ENCODE data around the gene NIPAL3. TPM values are rescaled to one million over a fixed set of nuclear protein-coding genes. Genes with fewer than 3 reads are reported as not detected.

NIPAL3 gene
- polyA plus RNA-seq, 1 donor (not counting 4 experiments of a cell fraction or from before 2014, with no cell fraction given): 30.5 TPM

GRCh38 chr1:24465638-24466037 is 50.0 kb downstream of the NIPAL3 start:
- H4K20me1 ChIP-seq (ENCODE audit: control insufficient read depth, extremely low read depth, insufficient read depth, low read length): no peaks in the 10 kb centered on the region
- dilution Hi-C loops (cut with MboI; ENCODE audit: extremely low pct_ligation_motif_present, low sequenced_read_pairs): no loop called here
- H3K9ac ChIP-seq (ENCODE audit: control insufficient read depth, extremely low read depth, insufficient read depth, low read length): no peak overlapping the region
- no peak for DNase-seq (ENCODE audit: low read depth, low spot score)
- no peaks in the 10 kb centered on the region for H3K9me3 ChIP-seq (ENCODE audit: control insufficient read depth, low read depth, low read length)
- H3K27ac ChIP-seq (ENCODE audit: control insufficient read depth, insufficient read depth, low read length): no peak overlapping the region
- TF ChIP-seq, protein P1, sequence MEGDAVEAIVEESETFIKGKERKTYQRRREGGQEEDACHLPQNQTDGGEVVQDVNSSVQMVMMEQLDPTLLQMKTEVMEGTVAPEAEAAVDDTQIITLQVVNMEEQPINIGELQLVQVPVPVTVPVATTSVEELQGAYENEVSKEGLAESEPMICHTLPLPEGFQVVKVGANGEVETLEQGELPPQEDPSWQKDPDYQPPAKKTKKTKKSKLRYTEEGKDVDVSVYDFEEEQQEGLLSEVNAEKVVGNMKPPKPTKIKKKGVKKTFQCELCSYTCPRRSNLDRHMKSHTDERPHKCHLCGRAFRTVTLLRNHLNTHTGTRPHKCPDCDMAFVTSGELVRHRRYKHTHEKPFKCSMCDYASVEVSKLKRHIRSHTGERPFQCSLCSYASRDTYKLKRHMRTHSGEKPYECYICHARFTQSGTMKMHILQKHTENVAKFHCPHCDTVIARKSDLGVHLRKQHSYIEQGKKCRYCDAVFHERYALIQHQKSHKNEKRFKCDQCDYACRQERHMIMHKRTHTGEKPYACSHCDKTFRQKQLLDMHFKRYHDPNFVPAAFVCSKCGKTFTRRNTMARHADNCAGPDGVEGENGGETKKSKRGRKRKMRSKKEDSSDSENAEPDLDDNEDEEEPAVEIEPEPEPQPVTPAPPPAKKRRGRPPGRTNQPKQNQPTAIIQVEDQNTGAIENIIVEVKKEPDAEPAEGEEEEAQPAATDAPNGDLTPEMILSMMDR (optimal IDR thresholded peaks at IDR 0.05 in 1 of 3, IDR thresholded peaks at IDR 0.05 in 1 of 3, conservative IDR thresholded peaks at IDR 0.05 in 1 of 3; ENCODE audit: extremely low read depth in 1 of 3, insufficient read depth in 2 of 3, low read length in 3 of 3): no peak
- no peaks in the 10 kb centered on the region for H3K9me1 ChIP-seq (ENCODE audit: control insufficient read depth, extremely low read depth, insufficient read depth, low read length)
- no peaks in the 10 kb centered on the region for H3K79me2 ChIP-seq (ENCODE audit: control insufficient read depth, insufficient read depth, low read length)
- no peak overlapping the region for H3K4me3 ChIP-seq (ENCODE audit: control insufficient read depth in 2 of 3, extremely low read depth in 1 of 3, insufficient read depth in 2 of 3, low read depth in 1 of 3, low read length in 3 of 3)
- no peak overlapping the region for H2AFZ ChIP-seq (ENCODE audit: control insufficient read depth, low read length)
- no peak for FAIRE-seq
- no peaks in the 10 kb centered on the region for H3K27me3 ChIP-seq (ENCODE audit: control insufficient read depth, extremely low read depth, insufficient read depth, low read length)
- H3K36me3 ChIP-seq (ENCODE audit: control insufficient read depth in 2 of 2, extremely low read depth in 1 of 2, insufficient read depth in 2 of 2, low read length in 2 of 2): peaks cover 7 to 34% of the 10 kb centered on the region in 2 experiments
- H3K4me1 ChIP-seq (ENCODE audit: control insufficient read depth, extremely low read depth, insufficient read depth, low read length): no peaks in the 10 kb centered on the region
- H3K4me2 ChIP-seq (ENCODE audit: control insufficient read depth, extremely low read depth, insufficient read depth, low read depth, low read length): no peak overlapping the region

- H3K36me3 ChIP-seq (ENCODE audit: control insufficient read depth in 2 of 2, extremely low read depth in 1 of 2, insufficient read depth in 2 of 2, low read length in 2 of 2): peaks cover 5 to 29% of the 10 kb centered on the region in 2 experiments
- TF ChIP-seq, protein P1 (optimal IDR thresholded peaks at IDR 0.05 in 1 of 3, IDR thresholded peaks at IDR 0.05 in 1 of 3, conservative IDR thresholded peaks at IDR 0.05 in 1 of 3; ENCODE audit: extremely low read depth in 1 of 3, insufficient read depth in 2 of 3, low read length in 3 of 3): no peak
Observed at GRCh38 chr1:24468685-24469316, 53.2 kb downstream of the NIPAL3 start.

More at GRCh38 chr1:24468685-24469316, 53.2 kb downstream of the NIPAL3 start:
- Histone ChIP-seq H3K9me3 (ENCODE audit: control insufficient read depth, low read depth, low read length) (no peaks in the 10 kb centered on the region), H3K27me3 (ENCODE audit: control insufficient read depth, extremely low read depth, insufficient read depth, low read length) (no peaks in the 10 kb centered on the region), H3K9ac (ENCODE audit: control insufficient read depth, extremely low read depth, insufficient read depth, low read length) (no peak overlapping the region), H3K4me1 (ENCODE audit: control insufficient read depth, extremely low read depth, insufficient read depth, low read length) (no peaks in the 10 kb centered on the region), H3K79me2 (ENCODE audit: control insufficient read depth, insufficient read depth, low read length) (no peaks in the 10 kb centered on the region), H3K27ac (ENCODE audit: control insufficient read depth, insufficient read depth, low read length) (no peak overlapping the region), H4K20me1 (ENCODE audit: control insufficient read depth, extremely low read depth, insufficient read depth, low read length) (no peaks in the 10 kb centered on the region), H2AFZ (ENCODE audit: control insufficient read depth, low read length) (no peak overlapping the region), H3K9me1 (ENCODE audit: control insufficient read depth, extremely low read depth, insufficient read depth, low read length) (no peaks in the 10 kb centered on the region), H3K4me2 (ENCODE audit: control insufficient read depth, extremely low read depth, insufficient read depth, low read depth, low read length) (no peak overlapping the region), H3K4me3 (ENCODE audit: control insufficient read depth in 2 of 3, extremely low read depth in 1 of 3, insufficient read depth in 2 of 3, low read depth in 1 of 3, low read length in 3 of 3) (no peak overlapping the region)
- no peak for DNase-seq (ENCODE audit: low read depth, low spot score)
- dilution Hi-C loops (cut with MboI; ENCODE audit: extremely low pct_ligation_motif_present, low sequenced_read_pairs): no loop called here
- FAIRE-seq: no peak

All from keratinocyte (primary cell).